RPMI8226 (cell line): ENCODE measurements around the gene CACFD1.

Experiments
- DNase-seq: peaks from one replicate; pipeline ENCODE4 v3.0.0-alpha.2; 2015

The CACFD1 gene

GRCh38 chr9:133485531-133486260, 25.9 kb downstream of the CACFD1 start:
- peak; percentile 71 for DNase-seq

GRCh38 chr9:133487331-133487725, 27.6 kb downstream of the CACFD1 start:
- DNase-seq, result no peak

- no peak for DNase-seq
Observed at GRCh38 chr9:133488686-133489252, 29.0 kb downstream of the CACFD1 start.

- DNase-seq, result no peak
Observed at GRCh38 chr9:133489253-133490190, 29.7 kb downstream of the CACFD1 start.

- no peak for DNase-seq
Observed at GRCh38 chr9:133490201-133490681, 30.5 kb downstream of the CACFD1 start.

- peak; percentile 65 for DNase-seq
Observed at GRCh38 chr9:133490865-133491655, 31.3 kb downstream of the CACFD1 start.

GRCh38 chr9:133491656-133491925, 31.8 kb downstream of the CACFD1 start:
- DNase-seq, result no peak

- DNase-seq, result peak; percentile 82
Observed at GRCh38 chr9:133492061-133493021, 32.6 kb downstream of the CACFD1 start.

GRCh38 chr9:133493428-133493827, 33.6 kb downstream of the CACFD1 start:
- DNase-seq, result no peak

- DNase-seq, result no peak
Observed at GRCh38 chr9:133493845-133494540, 34.2 kb downstream of the CACFD1 start.

- no peak for DNase-seq
Observed at GRCh38 chr9:133494636-133495326, 35.0 kb downstream of the CACFD1 start.

- DNase-seq, result no peak
Observed at GRCh38 chr9:133495327-133496293, 35.8 kb downstream of the CACFD1 start.

- DNase-seq, result no peak
Observed at GRCh38 chr9:133496861-133497842, 37.4 kb downstream of the CACFD1 start.

GRCh38 chr9:133499132-133499891, 39.5 kb downstream of the CACFD1 start:
- DNase-seq, result no peak

- DNase-seq, result no peak
Observed at GRCh38 chr9:133499892-133500270, 40.1 kb downstream of the CACFD1 start.

GRCh38 chr9:133502112-133502511, 42.3 kb downstream of the CACFD1 start:
- no peak for DNase-seq

GRCh38 chr9:133505186-133505830, 45.5 kb downstream of the CACFD1 start:
- no peak for DNase-seq
